ENCODE results near the gene EPB41L4B. TPM values are rescaled to one million over a fixed set of nuclear protein-coding genes. Genes with fewer than 3 reads are reported as not detected.

The EPB41L4B gene
- total and polyA plus RNA-seq, 2 donors: 0.71 to 4.2 TPM

DNA sequence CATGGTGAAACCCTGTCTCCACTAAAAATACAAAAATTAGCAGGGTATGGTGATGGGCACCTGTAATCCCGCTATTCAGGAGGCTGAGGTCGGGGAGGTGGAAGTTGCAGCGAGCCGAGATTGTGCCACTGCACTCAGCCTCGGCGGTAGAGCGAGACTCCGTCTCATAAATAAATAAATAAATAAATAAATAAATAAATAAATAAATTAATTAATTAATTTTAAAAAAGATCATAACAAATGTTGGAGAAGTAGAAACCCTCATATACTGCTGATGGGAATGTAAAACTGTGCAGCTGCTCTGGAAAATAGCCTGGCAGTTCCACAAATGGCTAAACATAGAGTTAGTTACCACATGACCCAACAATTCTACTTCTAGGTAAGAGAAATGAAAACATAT lies 39.3 kb downstream of the EPB41L4B start:
- WGBS: 97% methylated on average over 8 of the region's 8 CpGs
- no peak for DNase-seq (ENCODE audit: low read depth in 6 of 9, low spot score in 9 of 9)

GRCh38 chr9:109278848-109279247 lies 42.0 kb downstream of the EPB41L4B start:
- Histone ChIP-seq H3K36me3 (ENCODE audit: control insufficient read depth in 2 of 2, insufficient read depth in 2 of 2, low read length in 1 of 2) (no peaks in the 10 kb centered on the region), H3K4me1 (ENCODE audit: control insufficient read depth in 2 of 2, insufficient read depth in 2 of 2, low read length in 2 of 2) (no peaks in the 10 kb centered on the region), H3K4me3 (ENCODE audit: low read length in 2 of 2) (no peak overlapping the region), H3K27me3 (ENCODE audit: control insufficient read depth in 2 of 2, insufficient read depth in 1 of 2, low read length in 1 of 2) (peaks cover 0 to 5% of the 10 kb centered on the region in 2 donors), H3K27ac (ENCODE audit: low read depth in 1 of 2, low read length in 1 of 2) (no peak overlapping the region), H3K9me3 (ENCODE audit: control insufficient read depth in 2 of 2, insufficient read depth in 1 of 2, low read length in 1 of 2) (peaks cover 0 to 4% of the 10 kb centered on the region in 2 donors)
- 85% methylated on average over 2 of the region's 2 CpGs for WGBS
- DNase-seq (ENCODE audit: low read depth in 6 of 9, low spot score in 9 of 9): no peak

More for the DNA sequence above, 39.3 kb downstream of the EPB41L4B start:
- Histone ChIP-seq H3K36me3 (ENCODE audit: control insufficient read depth in 2 of 2, insufficient read depth in 2 of 2, low read length in 1 of 2) (no peaks in the 10 kb centered on the region), H3K27me3 (ENCODE audit: control insufficient read depth in 2 of 2, insufficient read depth in 1 of 2, low read length in 1 of 2) (peaks cover 0 to 2% of the 10 kb centered on the region in 2 donors), H3K4me3 (ENCODE audit: low read length in 2 of 2) (no peak overlapping the region), H3K27ac (ENCODE audit: low read depth in 1 of 2, low read length in 1 of 2) (no peak overlapping the region), H3K4me1 (ENCODE audit: control insufficient read depth in 2 of 2, insufficient read depth in 2 of 2, low read length in 2 of 2) (no peaks in the 10 kb centered on the region), H3K9me3 (ENCODE audit: control insufficient read depth in 2 of 2, insufficient read depth in 1 of 2, low read length in 1 of 2) (peaks cover 0 to 4% of the 10 kb centered on the region in 2 donors)

GRCh38 chr9:109278216-109278615 lies 42.6 kb downstream of the EPB41L4B start:
- Histone ChIP-seq H3K4me3 (ENCODE audit: low read length in 2 of 2) (no peak overlapping the region), H3K4me1 (ENCODE audit: control insufficient read depth in 2 of 2, insufficient read depth in 2 of 2, low read length in 2 of 2) (no peaks in the 10 kb centered on the region), H3K36me3 (ENCODE audit: control insufficient read depth in 2 of 2, insufficient read depth in 2 of 2, low read length in 1 of 2) (no peaks in the 10 kb centered on the region), H3K9me3 (ENCODE audit: control insufficient read depth in 2 of 2, insufficient read depth in 1 of 2, low read length in 1 of 2) (peaks cover 0 to 4% of the 10 kb centered on the region in 2 donors), H3K27me3 (ENCODE audit: control insufficient read depth in 2 of 2, insufficient read depth in 1 of 2, low read length in 1 of 2) (peaks cover 0 to 5% of the 10 kb centered on the region in 2 donors), H3K27ac (ENCODE audit: low read depth in 1 of 2, low read length in 1 of 2) (no peak overlapping the region)
- 87% methylated on average over 6 of the region's 6 CpGs for WGBS
- DNase-seq (ENCODE audit: low read depth in 6 of 9, low spot score in 9 of 9): no peak

- no peak overlapping the region for H3K4me3 ChIP-seq (ENCODE audit: low read length in 2 of 2)
- no peaks in the 10 kb centered on the region for H3K4me1 ChIP-seq (ENCODE audit: control insufficient read depth in 2 of 2, insufficient read depth in 2 of 2, low read length in 2 of 2)
- no peak for DNase-seq (ENCODE audit: low read depth in 6 of 9, low spot score in 9 of 9)
- no peak overlapping the region for H3K27ac ChIP-seq (ENCODE audit: low read depth in 1 of 2, low read length in 1 of 2)
- WGBS: 39% methylated on average over 9 of the region's 9 CpGs
- H3K36me3 ChIP-seq (ENCODE audit: control insufficient read depth in 2 of 2, insufficient read depth in 2 of 2, low read length in 1 of 2): no peaks in the 10 kb centered on the region
- peaks cover 0 to 4% of the 10 kb centered on the region in 2 donors for H3K9me3 ChIP-seq (ENCODE audit: control insufficient read depth in 2 of 2, insufficient read depth in 1 of 2, low read length in 1 of 2)
- H3K27me3 ChIP-seq (ENCODE audit: control insufficient read depth in 2 of 2, insufficient read depth in 1 of 2, low read length in 1 of 2): peaks cover 0 to 5% of the 10 kb centered on the region in 2 donors
Measured at GRCh38 chr9:109277451-109277850, 43.4 kb downstream of the EPB41L4B start.

DNA sequence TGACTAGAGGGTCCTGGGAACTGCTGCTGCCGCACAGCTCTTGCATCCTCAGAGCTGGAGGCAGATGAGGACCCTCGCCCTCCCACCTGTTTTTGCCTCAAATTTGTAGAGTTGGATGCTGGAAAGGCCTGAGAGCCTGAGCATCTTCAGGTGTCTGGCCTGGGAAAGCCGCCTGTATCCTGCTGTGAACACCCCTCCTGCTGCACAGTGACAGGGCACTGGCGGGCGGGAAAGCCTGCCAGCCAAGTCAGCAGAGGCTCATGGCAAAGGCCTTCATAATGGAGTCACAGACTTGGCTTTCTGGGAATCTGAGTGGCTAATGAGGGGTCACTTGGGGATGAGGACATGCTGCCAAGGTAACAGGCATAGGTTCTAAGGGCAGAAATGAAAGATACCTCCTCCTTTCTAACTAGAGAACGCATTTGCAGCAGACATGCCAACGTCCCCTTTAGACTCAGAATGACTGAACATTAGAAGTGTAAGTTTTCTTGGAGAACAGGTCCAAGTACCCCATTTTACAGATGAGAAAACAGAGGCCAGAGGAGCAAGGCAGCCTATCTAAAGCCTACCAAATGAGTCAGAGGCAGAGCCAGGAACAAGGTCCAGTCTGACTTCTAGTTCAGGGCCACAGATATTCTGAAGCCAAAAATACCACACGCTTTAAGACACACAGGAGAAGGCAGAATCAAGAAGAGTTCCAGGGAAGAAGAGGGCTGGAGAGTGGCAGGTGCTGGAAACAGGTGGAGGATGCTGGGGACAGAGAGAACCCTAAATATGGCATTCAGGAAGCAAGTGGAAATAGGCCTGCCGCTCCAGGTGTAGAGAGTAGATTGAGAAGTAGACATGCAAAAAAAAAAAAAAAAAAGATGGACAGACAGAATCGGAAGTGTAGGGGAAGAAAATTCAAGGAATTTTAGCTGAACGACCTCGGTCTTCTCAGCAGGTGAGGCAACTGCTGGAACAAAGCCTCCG lies 44.1 kb downstream of the EPB41L4B start:
- Histone ChIP-seq H3K4me1 (ENCODE audit: control insufficient read depth in 2 of 2, insufficient read depth in 2 of 2, low read length in 2 of 2) (no peaks in the 10 kb centered on the region), H3K9me3 (ENCODE audit: control insufficient read depth in 2 of 2, insufficient read depth in 1 of 2, low read length in 1 of 2) (peaks cover 0 to 4% of the 10 kb centered on the region in 2 donors), H3K27ac (ENCODE audit: low read depth in 1 of 2, low read length in 1 of 2) (no peak overlapping the region), H3K4me3 (ENCODE audit: low read length in 2 of 2) (no peak overlapping the region), H3K36me3 (ENCODE audit: control insufficient read depth in 2 of 2, insufficient read depth in 2 of 2, low read length in 1 of 2) (no peaks in the 10 kb centered on the region), H3K27me3 (ENCODE audit: control insufficient read depth in 2 of 2, insufficient read depth in 1 of 2, low read length in 1 of 2) (peaks cover 0 to 5% of the 10 kb centered on the region in 2 donors)
- DNase-seq (ENCODE audit: low read depth in 6 of 9, low spot score in 9 of 9): no peak
- WGBS: 91% methylated on average over 13 of the region's 13 CpGs

DNA sequence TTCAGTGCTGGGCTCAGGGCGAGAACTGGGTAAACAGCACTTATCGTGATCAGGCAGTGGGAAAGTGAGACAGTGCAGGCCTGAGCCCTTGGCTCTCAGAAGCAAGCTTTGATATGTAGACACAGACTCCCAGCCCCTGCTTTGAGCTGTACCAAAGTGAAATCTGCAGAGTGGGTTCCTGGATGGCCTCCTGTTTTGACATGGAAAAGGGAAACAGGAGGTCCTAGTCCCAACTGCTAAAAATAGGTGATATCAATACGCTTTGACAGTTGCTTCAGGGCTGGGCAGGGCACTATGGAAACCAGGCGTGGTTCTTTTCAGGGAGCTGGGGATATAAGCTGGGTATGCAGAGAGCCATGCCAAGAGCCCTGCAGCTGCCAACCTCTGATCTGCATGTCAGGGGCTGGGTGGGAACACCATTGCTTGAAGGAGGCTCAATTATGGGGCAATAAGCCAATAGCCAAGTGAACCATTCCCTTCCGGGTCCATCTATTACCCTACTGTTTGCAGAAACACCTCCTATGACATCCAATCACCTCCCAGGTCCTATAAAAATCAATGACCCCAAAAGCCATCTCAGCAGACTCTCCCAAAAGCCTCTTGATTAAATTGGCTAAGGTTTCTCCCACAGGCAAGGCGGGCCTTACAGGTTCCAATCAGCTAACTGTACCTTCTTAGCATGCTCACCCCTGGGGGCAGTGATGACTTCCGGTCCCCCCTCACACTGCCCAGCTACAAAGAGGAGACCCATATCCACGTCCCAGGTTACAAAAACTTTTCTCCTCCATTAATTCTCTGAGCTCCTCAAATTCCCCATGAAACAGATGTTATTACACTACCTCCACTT lies 45.8 kb downstream of the EPB41L4B start:
- Histone ChIP-seq H3K4me1 (ENCODE audit: control insufficient read depth in 2 of 2, insufficient read depth in 2 of 2, low read length in 2 of 2) (no peaks in the 10 kb centered on the region), H3K4me3 (ENCODE audit: low read length in 2 of 2) (no peak overlapping the region), H3K27ac (ENCODE audit: low read depth in 1 of 2, low read length in 1 of 2) (no peak overlapping the region), H3K36me3 (ENCODE audit: control insufficient read depth in 2 of 2, insufficient read depth in 2 of 2, low read length in 1 of 2) (no peaks in the 10 kb centered on the region), H3K9me3 (ENCODE audit: control insufficient read depth in 2 of 2, insufficient read depth in 1 of 2, low read length in 1 of 2) (peaks cover 0 to 4% of the 10 kb centered on the region in 2 donors), H3K27me3 (ENCODE audit: control insufficient read depth in 2 of 2, insufficient read depth in 1 of 2, low read length in 1 of 2) (peaks cover 0 to 5% of the 10 kb centered on the region in 2 donors)
- DNase-seq (ENCODE audit: low read depth in 6 of 9, low spot score in 9 of 9): no peak
- WGBS: 93% methylated on average over 8 of the region's 8 CpGs

DNA sequence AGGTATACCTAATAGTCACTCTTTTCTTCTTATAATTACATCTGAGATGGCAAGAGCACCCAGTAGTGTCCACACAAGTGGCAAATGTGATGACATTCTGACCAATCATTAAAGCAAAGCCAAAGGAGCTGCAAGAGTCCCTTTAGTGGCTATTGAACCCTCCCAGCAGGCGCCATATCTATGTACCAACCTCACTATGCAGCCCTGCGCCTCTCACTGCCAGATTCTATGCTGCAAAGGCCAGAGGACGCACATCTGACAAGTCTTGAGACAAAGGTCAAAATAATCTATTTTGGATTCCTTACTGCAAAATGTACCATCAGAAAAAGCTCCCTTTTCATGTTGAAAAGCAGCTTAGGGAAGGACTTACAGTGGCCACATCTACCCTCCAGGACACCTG lies 47.0 kb downstream of the EPB41L4B start:
- H3K4me3 ChIP-seq (ENCODE audit: low read length in 2 of 2): no peak overlapping the region
- WGBS: 94% methylated on average over 3 of the region's 3 CpGs
- no peaks in the 10 kb centered on the region for H3K36me3 ChIP-seq (ENCODE audit: control insufficient read depth in 2 of 2, insufficient read depth in 2 of 2, low read length in 1 of 2)
- no peaks in the 10 kb centered on the region for H3K4me1 ChIP-seq (ENCODE audit: control insufficient read depth in 2 of 2, insufficient read depth in 2 of 2, low read length in 2 of 2)
- H3K27me3 ChIP-seq (ENCODE audit: control insufficient read depth in 2 of 2, insufficient read depth in 1 of 2, low read length in 1 of 2): peaks cover 0 to 5% of the 10 kb centered on the region in 2 donors
- DNase-seq (ENCODE audit: low read depth in 6 of 9, low spot score in 9 of 9): no peak
- H3K27ac ChIP-seq (ENCODE audit: low read depth in 1 of 2, low read length in 1 of 2): no peak overlapping the region
- H3K9me3 ChIP-seq (ENCODE audit: control insufficient read depth in 2 of 2, insufficient read depth in 1 of 2, low read length in 1 of 2): peaks cover 0 to 4% of the 10 kb centered on the region in 2 donors

- 93% methylated on average over 2 of the region's 2 CpGs for WGBS
- H3K27me3 ChIP-seq (ENCODE audit: control insufficient read depth in 2 of 2, insufficient read depth in 1 of 2, low read length in 1 of 2): peaks cover 0 to 5% of the 10 kb centered on the region in 2 donors
Measured at GRCh38 chr9:109272745-109273144, 48.1 kb downstream of the EPB41L4B start.

DNA sequence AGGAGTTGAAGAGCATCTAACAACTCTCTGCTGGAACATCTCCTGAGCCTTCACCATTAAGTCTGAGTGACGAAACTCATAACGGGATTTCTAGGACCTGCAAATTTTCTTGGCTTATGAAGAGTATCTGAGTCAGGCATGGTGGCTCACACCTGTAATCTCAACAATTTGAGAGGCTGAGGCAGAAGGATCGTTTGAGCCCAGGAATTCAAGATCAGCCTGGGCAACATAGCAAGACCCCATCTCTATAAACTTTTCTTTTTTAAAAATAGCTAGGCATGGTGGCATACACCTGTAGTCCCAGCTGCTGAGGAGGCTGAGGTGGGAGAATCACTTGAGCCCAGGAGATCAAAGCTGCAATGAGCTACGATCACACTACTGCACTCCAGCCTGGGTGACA lies 48.8 kb downstream of the EPB41L4B start:
- no peaks in the 10 kb centered on the region for H3K36me3 ChIP-seq (ENCODE audit: control insufficient read depth in 2 of 2, insufficient read depth in 2 of 2, low read length in 1 of 2)
- no peak overlapping the region for H3K4me3 ChIP-seq (ENCODE audit: low read length in 2 of 2)
- no peaks in the 10 kb centered on the region for H3K4me1 ChIP-seq (ENCODE audit: control insufficient read depth in 2 of 2, insufficient read depth in 2 of 2, low read length in 2 of 2)
- 99% methylated on average over 4 of the region's 4 CpGs for whole genome bisulfite sequencing
- no peak overlapping the region for H3K27ac ChIP-seq (ENCODE audit: low read depth in 1 of 2, low read length in 1 of 2)
- H3K9me3 ChIP-seq (ENCODE audit: control insufficient read depth in 2 of 2, insufficient read depth in 1 of 2, low read length in 1 of 2): no peaks in the 10 kb centered on the region
- peaks cover 0 to 3% of the 10 kb centered on the region in 2 donors for H3K27me3 ChIP-seq (ENCODE audit: control insufficient read depth in 2 of 2, insufficient read depth in 1 of 2, low read length in 1 of 2)
- DNase-seq (ENCODE audit: low read depth in 6 of 9, low spot score in 9 of 9): no peak

More at GRCh38 chr9:109272745-109273144, 48.1 kb downstream of the EPB41L4B start:
- Histone ChIP-seq H3K36me3 (ENCODE audit: control insufficient read depth in 2 of 2, insufficient read depth in 2 of 2, low read length in 1 of 2) (no peaks in the 10 kb centered on the region), H3K27ac (ENCODE audit: low read depth in 1 of 2, low read length in 1 of 2) (no peak overlapping the region), H3K4me1 (ENCODE audit: control insufficient read depth in 2 of 2, insufficient read depth in 2 of 2, low read length in 2 of 2) (no peaks in the 10 kb centered on the region), H3K9me3 (ENCODE audit: control insufficient read depth in 2 of 2, insufficient read depth in 1 of 2, low read length in 1 of 2) (peaks cover 0 to 4% of the 10 kb centered on the region in 2 donors), H3K4me3 (ENCODE audit: low read length in 2 of 2) (no peak overlapping the region)
- no peak for DNase-seq (ENCODE audit: low read depth in 6 of 9, low spot score in 9 of 9)

Measured in thymus (tissue), 11 donors.